H9 (cell line): ENCODE data around the gene CLEC4G. TPM values are rescaled to one million over a fixed set of nuclear protein-coding genes. Genes with fewer than 3 reads are reported as not detected.

Experiments used
- DNase-seq: peaks from one replicate; pipeline ENCODE4 v3.0.0-alpha.2; 2017
- H2AFZ ChIP-seq: one replicate; pipeline ENCODE4 v1.6.1; 2013; ENCODE audit warnings: mild to moderate bottlenecking, low read length, control low read depth, moderate library complexity
- H2AK5ac ChIP-seq: 2 replicates; pipeline ENCODE4 v1.6.1; 2013; ENCODE audit warnings: low read length, control low read depth, mixed read lengths; ENCODE audit not compliant: insufficient read length
- H2BK120ac ChIP-seq: one replicate; pipeline ENCODE4 v1.6.1; 2013; ENCODE audit warnings: low read depth, mild to moderate bottlenecking, low read length, control low read depth, inconsistent platforms; ENCODE audit not compliant: poor library complexity, severe bottlenecking
- H2BK12ac ChIP-seq: 2 replicates; pipeline ENCODE4 v1.6.1; 2013; ENCODE audit warnings: low read length, control low read depth, mixed read lengths, low read depth; ENCODE audit not compliant: insufficient read length
- H2BK15ac ChIP-seq: 2 replicates; pipeline ENCODE4 v1.6.1; 2013; ENCODE audit warnings: low read depth, low read length, control low read depth
- H2BK20ac ChIP-seq: one replicate; pipeline ENCODE4 v1.6.1; 2013; ENCODE audit warnings: low read depth, mild to moderate bottlenecking, low read length, control low read depth, inconsistent platforms; ENCODE audit not compliant: poor library complexity, severe bottlenecking
- H2BK5ac ChIP-seq: 2 replicates; pipeline ENCODE4 v1.6.1; 2013; ENCODE audit warnings: low read length, control low read depth, mixed read lengths; ENCODE audit not compliant: insufficient read length
- H3K14ac ChIP-seq: 2 replicates; pipeline ENCODE4 v1.6.1; 2013; ENCODE audit warnings: low read length, control low read depth; ENCODE audit not compliant: insufficient read depth
- H3K18ac ChIP-seq: 2 replicates; pipeline ENCODE4 v1.6.1; 2013; ENCODE audit warnings: low read depth, mild to moderate bottlenecking, mixed read lengths, low read length, control low read depth; ENCODE audit not compliant: insufficient read length
- H3K23ac ChIP-seq: 2 replicates; pipeline ENCODE4 v1.6.1; 2013; ENCODE audit warnings: low read length, control low read depth, mixed read lengths, low read depth; ENCODE audit not compliant: insufficient read length
- H3K23me2 ChIP-seq: 2 replicates; pipeline ENCODE4 v1.6.1; 2013; ENCODE audit warnings: low read depth, mild to moderate bottlenecking, mixed read lengths, low read length, control low read depth; ENCODE audit not compliant: insufficient read length, poor library complexity, severe bottlenecking
- H3K27ac ChIP-seq: 2 replicates; pipeline ENCODE4 v1.5.1; 2013; ENCODE audit warnings: low read length, control low read depth, mixed read lengths, low read depth; ENCODE audit not compliant: insufficient read length
- H3K27me3 ChIP-seq: 2 replicates; pipeline ENCODE4 v1.6.1; 2013; ENCODE audit warnings: low read length, control low read depth, inconsistent platforms; ENCODE audit not compliant: insufficient read depth
- H3K4ac ChIP-seq: 2 replicates; pipeline ENCODE4 v1.6.1; 2013; ENCODE audit warnings: low read depth, mild to moderate bottlenecking, control low read depth, inconsistent platforms, low read length, moderate library complexity
- H3K4me1 ChIP-seq: 2 replicates; pipeline ENCODE4 v1.6.1; 2013; ENCODE audit warnings: low read length, control low read depth, inconsistent platforms; ENCODE audit not compliant: insufficient read depth
- H3K4me2 ChIP-seq: 2 replicates; pipeline ENCODE4 v1.6.1; 2013; ENCODE audit warnings: low read length, control low read depth, mixed read lengths; ENCODE audit not compliant: insufficient read length, insufficient read depth
- H3K56ac ChIP-seq: 2 replicates; pipeline ENCODE4 v1.6.1; 2013; ENCODE audit warnings: low read depth, mild to moderate bottlenecking, mixed read lengths, low read length, control low read depth; ENCODE audit not compliant: insufficient read length
- H3K79me1 ChIP-seq: 2 replicates; pipeline ENCODE4 v1.6.1; 2013; ENCODE audit warnings: low read depth, mild to moderate bottlenecking, moderate library complexity, low read length, control low read depth, inconsistent platforms; ENCODE audit not compliant: insufficient read depth, poor library complexity, severe bottlenecking
- H3K79me2 ChIP-seq: 2 replicates; pipeline ENCODE4 v1.6.1; 2013; ENCODE audit warnings: low read length, control low read depth, inconsistent platforms; ENCODE audit not compliant: insufficient read depth
- H3K9ac ChIP-seq: 2 replicates; pipeline ENCODE4 v1.6.1; 2013; ENCODE audit warnings: low read length, control low read depth, mixed read lengths; ENCODE audit not compliant: insufficient read length; ENCODE audit errors: extremely low read depth
- H3K9me3 ChIP-seq: one replicate; pipeline ENCODE4 v1.6.1; 2013; ENCODE audit warnings: low read depth, low read length, inconsistent platforms; ENCODE audit not compliant: control insufficient read depth
- H3T11ph ChIP-seq: one replicate; pipeline ENCODE4 v1.6.1; 2013; ENCODE audit warnings: mild to moderate bottlenecking, low read length, control low read depth, inconsistent platforms
- H4K20me1 ChIP-seq: one replicate; pipeline ENCODE4 v1.6.1; 2013; ENCODE audit not compliant: control insufficient read depth, insufficient read length, insufficient read depth
- H4K5ac ChIP-seq: 2 replicates; pipeline ENCODE4 v1.6.1; 2013; ENCODE audit warnings: low read depth, mild to moderate bottlenecking, mixed read lengths, low read length, control low read depth; ENCODE audit not compliant: insufficient read length
- H4K8ac ChIP-seq: replicated peaks from 2 replicates; pipeline ENCODE4 v1.6.1; 2013; ENCODE audit warnings: low read length, control low read depth, mixed read lengths, low read depth; ENCODE audit not compliant: insufficient read length
- H4K91ac ChIP-seq: 2 replicates; pipeline ENCODE4 v1.6.1; 2013; ENCODE audit warnings: low read depth, mild to moderate bottlenecking, moderate library complexity, mixed read lengths, low read length, control low read depth; ENCODE audit not compliant: insufficient read length
- H3K27ac Mint-ChIP-seq, 3 experiments: 2 replicates in 2 of 3; 3 replicates in 1 of 3; pipeline ENCODE4 v1.8.0; 2020 to 2021; ENCODE audit warnings: mixed read lengths in 3 of 3, mild to moderate bottlenecking in 1 of 3, moderate library complexity in 1 of 3
- H3K27me3 Mint-ChIP-seq: 2 replicates; pipeline ENCODE4 v1.8.0; 2021; ENCODE audit warnings: low read depth, mild to moderate bottlenecking, moderate library complexity, mixed read lengths
- H3K36me3 Mint-ChIP-seq, 3 experiments: 2 replicates in 2 of 3; 3 replicates in 1 of 3; pipeline ENCODE4 v1.8.0; 2020 to 2021; ENCODE audit warnings: low read depth in 3 of 3, mixed read lengths in 3 of 3; ENCODE audit not compliant: insufficient read depth in 1 of 3
- H3K4me1 Mint-ChIP-seq, 2 experiments: 2 replicates each; pipeline ENCODE4 v1.8.0; 2020; ENCODE audit warnings: mixed read lengths in 2 of 2
- H3K4me3 Mint-ChIP-seq, 2 experiments: 2 replicates in 1 of 2; 3 replicates in 1 of 2; pipeline ENCODE4 v1.8.0; 2020 to 2021; ENCODE audit warnings: mild to moderate bottlenecking in 2 of 2, mixed read lengths in 2 of 2, moderate library complexity in 1 of 2
- H3K9me3 Mint-ChIP-seq, 2 experiments: 2 replicates in 1 of 2; 3 replicates in 1 of 2; pipeline ENCODE4 v1.8.0; 2020; ENCODE audit warnings: mild to moderate bottlenecking in 2 of 2, mixed read lengths in 2 of 2, moderate library complexity in 1 of 2
- CTCF ChIP-seq: fragments of 200-600 bp; sonication (generic); conservative IDR thresholded peaks from 3 replicates; pipeline ENCODE4 v1.8.0; 2021; ENCODE audit warnings: antibody characterized with exemption, mild to moderate bottlenecking
- WGBS: extraction: QIAGEN DNeasy Blood & Tissue Kit; methylation state at CpG from one replicate; pipeline ENCODE4 v1.1.7; 2013; ENCODE audit warnings: missing lambda C conversion rate, low lambda C conversion rate, mixed read lengths; ENCODE audit not compliant: insufficient read length; ENCODE audit errors: extremely low coverage; 5-methylcytosine and 5-hydroxymethylcytosine counted together
- total RNA-seq: library from RNA; stranded (reverse); gene quantifications from 2 replicates; pipeline ENCODE4 v1.2.1, GENCODE V29; 2021

The CLEC4G gene
- total RNA-seq, 1 experiment from 2014 or later = not detected

GRCh38 chr19:7742575-7742974, 10.7 kb upstream of the CLEC4G start:
- Mint-ChIP-seq H3K27me3 (peaks cover 48% of the 10 kb centered on the region), H3K36me3 (no peaks in the 10 kb centered on the region; a peak in 1 of 7 replicates), H3K4me3 (no peak overlapping the region), H3K4me1 (peaks cover 11 to 16% of the 10 kb centered on the region in 2 experiments), H3K9me3 (no peaks in the 10 kb centered on the region), H3K27ac (no peak overlapping the region)
- H3K23ac ChIP-seq = no peak overlapping the region
- no peaks in the 10 kb centered on the region for H3K23me2 ChIP-seq
- H3K79me2 ChIP-seq = no peaks in the 10 kb centered on the region
- H2BK5ac ChIP-seq = no peak overlapping the region
- no peak overlapping the region for H2AFZ ChIP-seq
- no peaks in the 10 kb centered on the region for H3K9me3 ChIP-seq
- no peak overlapping the region for H4K5ac ChIP-seq
- no peaks in the 10 kb centered on the region for H4K20me1 ChIP-seq
- H4K8ac ChIP-seq = no peak overlapping the region
- no peaks in the 10 kb centered on the region for H3K79me1 ChIP-seq
- H3K27ac ChIP-seq = no peak overlapping the region
- no peak overlapping the region for H3K9ac ChIP-seq
- no peak overlapping the region for H2BK15ac ChIP-seq
- no peak for DNase-seq
- no peak overlapping the region for H2AK5ac ChIP-seq
- H2BK120ac ChIP-seq = no peak overlapping the region
- no peaks in the 10 kb centered on the region for H3K27me3 ChIP-seq
- peaks cover 7% of the 10 kb centered on the region; the same call in 1 of the 2 replicates for H3K4me1 ChIP-seq
- no peak overlapping the region for H3K18ac ChIP-seq
- no peak overlapping the region for H3K14ac ChIP-seq
- H4K91ac ChIP-seq = no peak overlapping the region
- no peak overlapping the region for H2BK12ac ChIP-seq
- H2BK20ac ChIP-seq = no peak overlapping the region
- WGBS = no CpG with 5 or more reads among the region's 2 CpGs
- H3K56ac ChIP-seq = no peak overlapping the region
- H3K4me2 ChIP-seq = no peak overlapping the region
- H3K4ac ChIP-seq = no peak overlapping the region
- no peak for TF ChIP-seq CTCF
- H3T11ph ChIP-seq = no peak overlapping the region
